LNCAP (cell line): ENCODE measurements around the gene PNLIPRP1.

Experiments
- TF ChIP-seq, protein P1 (sequence below): fragments of 450-650 bp; IDR thresholded peaks from 2 replicates; pipeline ENCODE4 v1.5.1; 2017; ENCODE audit warnings: mild to moderate bottlenecking

Gene PNLIPRP1

DNA sequence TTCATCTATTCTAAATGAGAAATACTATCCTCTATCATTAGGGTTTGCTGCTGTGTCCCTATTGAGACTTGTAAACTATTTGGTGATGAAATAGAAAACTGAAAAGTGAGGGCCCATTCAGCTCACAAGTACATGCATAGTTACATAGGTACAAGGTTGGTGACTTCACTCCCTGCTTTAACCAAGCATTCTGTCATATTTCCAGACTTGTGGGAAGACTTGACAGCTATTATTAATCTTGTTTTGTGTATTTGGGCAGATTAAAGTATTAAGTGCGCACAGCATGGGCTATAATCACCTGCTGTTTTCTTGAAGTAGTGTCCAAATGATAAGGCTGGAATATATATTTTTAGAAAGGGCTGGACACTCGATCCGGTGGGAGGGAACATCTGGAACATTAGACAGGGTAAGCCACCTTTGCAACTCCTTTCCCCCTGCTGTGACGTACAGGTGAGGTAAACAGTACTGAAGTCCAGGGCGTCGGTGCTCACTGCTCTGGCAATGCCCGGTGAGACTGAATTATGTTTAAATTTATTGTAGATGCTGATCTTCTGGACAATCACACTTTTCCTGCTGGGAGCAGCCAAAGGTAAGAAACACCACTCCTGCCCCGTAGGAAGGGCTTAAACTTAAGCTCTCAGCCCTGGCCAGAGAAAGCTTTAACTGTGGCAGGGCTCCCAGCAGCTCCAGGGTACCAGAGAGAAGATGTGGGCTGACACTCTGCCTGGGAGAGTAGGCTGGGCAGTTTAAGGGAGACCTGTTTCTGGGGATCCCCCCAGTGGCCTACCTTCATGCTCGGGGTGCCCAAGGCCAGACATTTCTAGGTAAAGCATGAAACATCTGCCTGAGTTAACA, at the start of gene PNLIPRP1:
PNLIPRP1 (plus strand) TSS at position 370 of the 855 bp plus-strand sequence; CDS start at position 541, 171 bp downstream.
- TF ChIP-seq, protein P1, sequence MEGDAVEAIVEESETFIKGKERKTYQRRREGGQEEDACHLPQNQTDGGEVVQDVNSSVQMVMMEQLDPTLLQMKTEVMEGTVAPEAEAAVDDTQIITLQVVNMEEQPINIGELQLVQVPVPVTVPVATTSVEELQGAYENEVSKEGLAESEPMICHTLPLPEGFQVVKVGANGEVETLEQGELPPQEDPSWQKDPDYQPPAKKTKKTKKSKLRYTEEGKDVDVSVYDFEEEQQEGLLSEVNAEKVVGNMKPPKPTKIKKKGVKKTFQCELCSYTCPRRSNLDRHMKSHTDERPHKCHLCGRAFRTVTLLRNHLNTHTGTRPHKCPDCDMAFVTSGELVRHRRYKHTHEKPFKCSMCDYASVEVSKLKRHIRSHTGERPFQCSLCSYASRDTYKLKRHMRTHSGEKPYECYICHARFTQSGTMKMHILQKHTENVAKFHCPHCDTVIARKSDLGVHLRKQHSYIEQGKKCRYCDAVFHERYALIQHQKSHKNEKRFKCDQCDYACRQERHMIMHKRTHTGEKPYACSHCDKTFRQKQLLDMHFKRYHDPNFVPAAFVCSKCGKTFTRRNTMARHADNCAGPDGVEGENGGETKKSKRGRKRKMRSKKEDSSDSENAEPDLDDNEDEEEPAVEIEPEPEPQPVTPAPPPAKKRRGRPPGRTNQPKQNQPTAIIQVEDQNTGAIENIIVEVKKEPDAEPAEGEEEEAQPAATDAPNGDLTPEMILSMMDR: no peak

DNA sequence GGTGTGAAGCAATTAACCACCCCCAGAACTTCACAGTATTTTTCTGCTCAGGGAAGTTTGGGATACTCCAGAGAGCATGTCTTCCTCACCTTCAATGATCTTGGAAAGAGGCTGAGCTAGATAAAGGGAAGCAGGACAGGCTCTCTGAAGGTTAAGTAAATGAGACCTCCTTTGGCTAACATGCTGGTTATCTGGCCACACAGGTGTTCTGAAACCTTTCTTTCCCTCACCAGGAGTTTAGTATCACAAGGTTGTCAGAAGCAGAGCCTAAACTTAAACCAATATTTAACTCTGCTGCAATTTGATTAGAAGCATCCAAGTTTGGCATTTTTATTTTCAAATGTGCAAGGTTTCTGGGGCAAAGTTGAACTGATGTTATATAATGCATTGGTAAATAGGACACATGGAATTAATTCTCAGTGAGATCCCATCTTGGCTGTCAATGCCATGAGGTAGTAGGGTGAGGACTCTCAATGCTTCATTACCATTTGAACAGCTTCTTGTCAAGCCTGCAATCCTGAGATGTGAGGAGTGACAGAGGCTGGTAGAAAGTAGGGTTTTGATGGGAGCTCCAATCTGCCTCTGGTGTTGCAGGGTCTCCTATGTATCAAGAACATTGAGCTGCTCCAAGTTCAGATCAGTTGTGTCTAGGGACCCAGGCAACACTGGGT, 48.6 kb upstream of the PNLIPRP1 start:
- TF ChIP-seq, protein P1: no peak

DNA sequence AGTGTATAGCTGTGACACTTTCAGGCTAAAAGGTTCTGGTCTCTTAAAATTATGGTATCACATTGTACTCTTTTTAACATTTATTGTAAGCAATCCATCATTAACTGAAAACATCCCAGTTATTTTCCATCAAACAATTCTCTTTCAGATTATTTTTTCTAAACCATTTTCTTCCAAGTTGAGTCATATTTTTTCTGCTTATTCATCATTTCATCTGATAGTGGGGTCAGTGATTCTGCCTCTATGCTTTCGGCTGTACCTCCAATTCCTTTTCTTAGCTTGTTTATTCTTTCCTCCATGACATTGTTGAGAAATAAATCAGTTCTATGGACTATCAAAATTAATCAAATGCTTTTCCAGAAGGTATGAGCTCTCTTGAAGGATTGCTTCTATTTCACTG, 45.6 kb upstream of the PNLIPRP1 start:
- TF ChIP-seq, protein P1: no peak

DNA sequence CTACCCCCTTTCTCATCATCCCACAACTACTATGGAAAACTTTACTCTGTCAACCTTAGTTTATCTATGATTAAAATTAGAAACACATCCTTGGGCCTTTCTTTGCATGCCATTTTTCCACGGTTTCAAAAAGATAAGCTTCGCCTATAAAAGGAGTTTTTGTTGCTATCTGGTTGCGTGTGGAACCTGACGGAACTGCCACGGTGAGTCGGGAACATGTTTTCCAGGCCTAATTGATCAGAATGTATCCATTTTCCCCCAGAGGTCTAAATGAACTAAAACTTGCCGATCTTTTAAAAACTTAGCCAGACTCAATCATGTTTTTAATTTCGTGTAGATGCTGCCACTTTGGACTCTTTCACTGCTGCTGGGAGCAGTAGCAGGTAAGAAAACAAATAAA, 45.0 kb upstream of the PNLIPRP1 start, which contains the start of gene PNLIP:
PNLIP (plus strand) TSS at position 176 of the 400 bp plus-strand sequence; CDS start at position 338, 162 bp downstream.
- TF ChIP-seq, protein P1: no peak

DNA sequence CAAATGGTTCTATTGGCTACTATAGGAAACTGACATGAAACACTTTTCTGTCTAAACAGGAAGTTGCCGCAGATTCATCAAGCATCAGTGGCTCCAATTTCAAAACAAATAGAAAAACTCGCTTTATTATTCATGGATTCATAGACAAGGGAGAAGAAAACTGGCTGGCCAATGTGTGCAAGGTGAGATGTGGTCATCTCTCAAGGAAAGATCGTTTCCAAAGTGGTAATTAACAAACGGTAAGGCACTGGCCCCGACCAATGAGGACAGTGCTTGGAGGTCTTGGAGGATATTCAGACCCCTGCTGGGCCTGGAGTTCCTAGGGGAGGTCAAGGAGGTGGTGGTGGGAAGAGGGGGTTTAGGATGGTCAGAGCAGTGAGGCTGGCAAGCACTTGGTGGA, 42.5 kb upstream of the PNLIPRP1 start:
- TF ChIP-seq, protein P1: no peak

DNA sequence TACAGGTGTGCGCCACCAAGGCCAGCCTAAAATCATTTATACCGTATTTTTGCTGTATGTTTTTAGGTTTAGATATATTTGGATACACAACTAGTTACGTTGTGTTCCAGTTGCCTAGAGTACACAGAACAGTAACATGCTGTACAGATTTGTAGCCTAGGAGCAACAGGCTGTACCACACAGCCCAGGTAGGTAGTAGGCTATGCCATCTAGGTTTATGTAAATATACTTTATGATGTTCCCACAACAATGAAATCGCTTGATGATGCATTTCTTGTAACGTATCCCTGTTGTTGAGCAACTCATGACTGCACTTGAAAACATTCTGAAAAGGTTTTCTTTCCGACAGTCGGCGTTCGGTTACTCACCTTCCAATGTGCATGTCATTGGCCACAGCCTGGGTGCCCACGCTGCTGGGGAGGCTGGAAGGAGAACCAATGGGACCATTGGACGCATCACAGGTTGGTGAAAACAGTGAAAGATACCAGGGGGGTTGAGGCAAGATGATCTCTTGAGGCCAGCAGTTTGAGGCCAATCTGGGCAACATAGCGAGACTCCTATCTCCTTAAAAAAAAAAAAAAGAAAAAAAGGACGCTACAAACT, 37.3 kb upstream of the PNLIPRP1 start:
- TF ChIP-seq, protein P1: no peak

DNA sequence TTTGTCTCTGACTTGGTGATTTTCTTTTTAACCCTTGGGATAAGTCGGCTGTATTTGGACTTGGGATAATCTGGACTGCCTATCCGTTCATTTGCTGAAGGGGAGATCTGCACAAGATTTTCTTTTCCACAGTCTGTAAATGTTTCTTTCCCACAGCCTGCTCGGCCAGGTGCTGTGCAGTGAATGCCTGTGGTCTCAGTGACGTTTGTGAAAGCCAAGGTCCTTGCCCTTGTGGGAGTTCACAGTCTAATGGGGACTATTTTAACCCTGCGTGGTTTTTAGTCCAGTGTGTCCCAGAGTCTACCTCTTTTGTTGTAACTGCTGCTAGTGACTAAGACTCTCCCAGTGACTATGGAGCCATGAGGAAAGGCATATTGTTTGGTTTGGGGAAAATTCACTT, 36.1 kb upstream of the PNLIPRP1 start:
- TF ChIP-seq, protein P1: no peak
